Endothelial cell of umbilical vein (primary cell): ENCODE results near the gene SPANXN4. TPM values are rescaled to one million over a fixed set of nuclear protein-coding genes. Genes with fewer than 3 reads are reported as not detected.

Source experiments
- BruUV-seq: library from RNA; stranded (reverse); fragments of 400-500 nt; replicated peaks from 2 replicates; lab custom pipeline; 2021; lab: Mats Ljungman, UMichigan
- CTCF ChIA-PET: fragments of 300-600, 350-600 bp; sonication (Branson Sonifier 250); formaldehyde crosslinking; loops from one replicate; lab custom pipeline; 2021; ENCODE audit warnings: antibody characterized with exemption, inconsistent platforms; lab: Charles Lee
- POLR2A ChIA-PET: fragments of 300-600, 350-600 bp; sonication (Branson Sonifier 250); formaldehyde crosslinking; loops from one replicate; lab custom pipeline; 2021; ENCODE audit warnings: antibody characterized with exemption, inconsistent platforms; lab: Charles Lee
- DNase-seq: peaks from one replicate; pipeline ENCODE4 v3.0.0-alpha.2; 2011; ENCODE audit warnings: low read depth, low spot score
- FAIRE-seq: peaks from 2 replicates; lab custom pipeline; 2011; peaks lifted over from hg19 to GRCh38; lab: Jason Lieb, UNC
- H2AFZ ChIP-seq: 2 replicates; pipeline ENCODE4 v1.6.0; 2012; ENCODE audit warnings: low read depth, low read length, control low read depth, inconsistent platforms
- H3K27ac ChIP-seq: 2 replicates; pipeline ENCODE4 v1.5.1; 2011; ENCODE audit warnings: low read depth, mild to moderate bottlenecking, control low read depth, low read length, moderate library complexity; ENCODE audit not compliant: insufficient read depth
- H3K27me3 ChIP-seq, 2 experiments: 2 replicates each; pipeline versions ENCODE4 v1.6.0 to v1.6.1; 2011; ENCODE audit warnings: low read length in 2 of 2, mixed read lengths in 1 of 2; ENCODE audit not compliant: control insufficient read depth in 2 of 2, insufficient read depth in 2 of 2
- H3K36me3 ChIP-seq, 2 experiments: 2 replicates in 1 of 2; 3 replicates in 1 of 2; pipeline ENCODE4 v1.5.1; 2011; ENCODE audit warnings: low read length in 2 of 2, mild to moderate bottlenecking in 1 of 2, moderate library complexity in 1 of 2; ENCODE audit not compliant: control insufficient read depth in 2 of 2, insufficient read depth in 2 of 2; ENCODE audit errors: extremely low read depth in 1 of 2
- H3K4me1 ChIP-seq: 3 replicates; pipeline ENCODE4 v1.5.1; 2011; ENCODE audit warnings: mild to moderate bottlenecking, low read length; ENCODE audit not compliant: control insufficient read depth, insufficient read depth; ENCODE audit errors: extremely low read depth
- H3K4me2 ChIP-seq: 2 replicates; pipeline ENCODE4 v1.6.1; 2011; ENCODE audit warnings: low read length, control low read depth, mixed read lengths; ENCODE audit not compliant: insufficient read depth
- H3K4me3 ChIP-seq, 3 experiments: fragments of 200-600 bp in 1 of 3; sonication (generic), shearing (Covaris generic) in 1 of 3; replicated peaks in 1 of 3; 2 replicates each; pipeline ENCODE4 v1.5.1; 2011 to 2016; ENCODE audit warnings: control low read depth in 3 of 3, low read length in 3 of 3, mild to moderate bottlenecking in 2 of 3, inconsistent platforms in 1 of 3, low read depth in 1 of 3, moderate library complexity in 1 of 3; ENCODE audit not compliant: insufficient read depth in 1 of 3
- H3K79me2 ChIP-seq: 2 replicates; pipeline ENCODE4 v1.6.0; 2012; ENCODE audit warnings: low read length, inconsistent platforms; ENCODE audit not compliant: control insufficient read depth, insufficient read depth
- H3K9ac ChIP-seq: replicated peaks from 2 replicates; pipeline ENCODE3; 2011; ENCODE audit warnings: low read length, control low read depth; ENCODE audit not compliant: insufficient read depth; ENCODE audit errors: extremely low read depth
- H3K9me1 ChIP-seq: replicated peaks from 3 replicates; pipeline ENCODE4 v1.6.0; 2011; ENCODE audit warnings: mild to moderate bottlenecking, low read length; ENCODE audit not compliant: control insufficient read depth, insufficient read depth; ENCODE audit errors: extremely low read depth
- H3K9me3 ChIP-seq: replicated peaks from 2 replicates; pipeline ENCODE4 v1.5.1; 2012; ENCODE audit warnings: low read length, inconsistent platforms; ENCODE audit not compliant: control insufficient read depth, insufficient read depth
- H4K20me1 ChIP-seq: replicated peaks from 2 replicates; pipeline ENCODE3; 2011; ENCODE audit warnings: mild to moderate bottlenecking, low read length; ENCODE audit not compliant: control insufficient read depth, insufficient read depth; ENCODE audit errors: extremely low read depth
- CTCF ChIP-seq, 2 donors: IDR thresholded peaks; 1 replicate in 1 of 2; 2 replicates in 1 of 2; pipeline ENCODE4 v1.5.1; 2011; ENCODE audit warnings: low read length in 2 of 2, mild to moderate bottlenecking in 2 of 2, moderate library complexity in 2 of 2, control low read depth in 1 of 2, inconsistent platforms in 1 of 2, low read depth in 1 of 2; ENCODE audit not compliant: insufficient read depth in 1 of 2; ENCODE audit errors: extremely low read depth in 1 of 2
- EZH2 ChIP-seq: IDR thresholded peaks from 2 replicates; pipeline ENCODE4 v1.6.1; 2012; ENCODE audit warnings: borderline replicate concordance, low read depth, mild to moderate bottlenecking, moderate library complexity, low read length, inconsistent platforms; ENCODE audit not compliant: severe bottlenecking
- FOS ChIP-seq: IDR thresholded peaks from 2 replicates; pipeline ENCODE4 v1.6.1; 2011; ENCODE audit warnings: mild to moderate bottlenecking, low read length, moderate library complexity, borderline replicate concordance; ENCODE audit not compliant: insufficient read depth
- GATA2 ChIP-seq: IDR thresholded peaks from 2 replicates; pipeline ENCODE4 v1.7.0; 2011; ENCODE audit warnings: low read depth, mild to moderate bottlenecking, moderate library complexity, mixed read lengths, low read length; ENCODE audit not compliant: insufficient read length, insufficient read depth
- JUN ChIP-seq: IDR thresholded peaks from 2 replicates; pipeline ENCODE4 v1.6.1; 2011; ENCODE audit warnings: borderline replicate concordance, low read depth; ENCODE audit not compliant: insufficient read length, insufficient read depth
- MAX ChIP-seq: IDR thresholded peaks from 2 replicates; pipeline ENCODE4 v1.6.1; 2011; ENCODE audit not compliant: insufficient read depth, insufficient read length
- MYC ChIP-seq: IDR thresholded peaks from one replicate; pipeline ENCODE4 v1.6.1; 2011; ENCODE audit warnings: mild to moderate bottlenecking, low read depth, low read length
- POLR2A ChIP-seq: IDR thresholded peaks from 2 replicates; pipeline ENCODE4 v1.6.1; 2012; ENCODE audit warnings: low read depth, mild to moderate bottlenecking, control low read depth, low read length
- POLR2AphosphoS5 ChIP-seq: IDR thresholded peaks from 2 replicates; pipeline ENCODE4 v1.6.1; 2012; ENCODE audit warnings: low read depth, mild to moderate bottlenecking, control low read depth, low read length, moderate library complexity; ENCODE audit not compliant: insufficient read depth
- dilution Hi-C: fragments of 300-500 bp; cut with MboI; formaldehyde crosslinking; loops from one replicate; pipeline ENCODE4 v1.15.0; 2019; ENCODE audit warnings: low sequenced_read_pairs; ENCODE audit not compliant: extremely low pct_ligation_motif_present
- intact Hi-C: fragments of 100-400 bp; cut with micrococcal nuclease; formaldehyde crosslinking; loops from one replicate; pipeline ENCODE4 v1.10.0; 2022
- polyA plus RNA-seq, 4 experiments: library from polyadenylated mRNA; depleted of rRNA in 3 of 4; stranded (reverse) in 3 of 4; unstranded in 1 of 4; fragments of >200 nt; gene quantifications; 2 replicates each; pipeline versions ENCODE4 v1.2.1 to v1.2.3, GENCODE V29; 2011 to 2012; ENCODE audit warnings: missing spikeins in 1 of 4
- total RNA-seq: library from RNA; stranded (reverse); gene quantifications from 2 replicates; pipeline ENCODE4 v1.2.3, GENCODE V29; 2021

The SPANXN4 gene
- total and polyA plus RNA-seq, 2 donors (not counting 3 experiments of a cell fraction or from before 2014, with no cell fraction given) = not detected

- no TSS peak for BruUV-seq
- TF ChIP-seq EZH2 (no peak), MAX (no peak)
- Histone ChIP-seq H3K9ac (no peak overlapping the region), H3K27me3 (no peaks in the 10 kb centered on the region), H3K36me3 (no peaks in the 10 kb centered on the region), H3K4me2 (no peak overlapping the region), H3K9me1 (no peaks in the 10 kb centered on the region), H3K27ac (no peak overlapping the region), H3K9me3 (no peaks in the 10 kb centered on the region), H2AFZ (no peak overlapping the region), H4K20me1 (no peaks in the 10 kb centered on the region), H3K4me3 (no peak overlapping the region), H3K4me1 (no peaks in the 10 kb centered on the region), H3K79me2 (no peaks in the 10 kb centered on the region)
- intact Hi-C loops = no loop called here
- dilution Hi-C loops = no loop called here
- DNase-seq (no peak), FAIRE-seq (no peak)
- ChIA-PET CTCF (no interaction called here), POLR2A (no interaction called here)
Observed at GRCh38 chrX:142998447-142999198, 27.1 kb upstream of the SPANXN4 start.

GRCh38 chrX:142999199-142999701 lies 26.5 kb upstream of the SPANXN4 start:
- Histone ChIP-seq H2AFZ (no peak overlapping the region), H3K9ac (no peak overlapping the region), H3K27ac (no peak overlapping the region), H3K4me1 (no peaks in the 10 kb centered on the region), H3K9me3 (no peaks in the 10 kb centered on the region), H3K4me3 (no peak overlapping the region), H4K20me1 (no peaks in the 10 kb centered on the region), H3K4me2 (no peak overlapping the region), H3K79me2 (no peaks in the 10 kb centered on the region), H3K36me3 (no peaks in the 10 kb centered on the region), H3K27me3 (no peaks in the 10 kb centered on the region), H3K9me1 (no peaks in the 10 kb centered on the region)
- DNase-seq = no peak
- no peak for FAIRE-seq
- CTCF ChIA-PET = no interaction called here
- TF ChIP-seq CTCF (IDR thresholded peaks at IDR 0.05; ENCODE audit: extremely low read depth in 1 of 2, insufficient read depth in 1 of 2, low read depth in 1 of 2, low read length in 2 of 2) = no peak
- TF ChIP-seq GATA2 = no peak
- no peak for TF ChIP-seq EZH2
- TF ChIP-seq MAX = no peak
- no peak for TF ChIP-seq POLR2A
- no peak for TF ChIP-seq MYC
- no peak for TF ChIP-seq FOS
- no peak for TF ChIP-seq JUN
- no peak for TF ChIP-seq POLR2AphosphoS5
- dilution Hi-C loops = no loop called here
- intact Hi-C loops = no loop called here
- POLR2A ChIA-PET = no interaction called here
- BruUV-seq = no TSS peak
